UCSD-AML1 (cell line): ENCODE results near the gene QSOX2.

Experiments
- DNase-seq: peaks from one replicate; lab custom pipeline; 2025; ENCODE audit not compliant: unreplicated experiment; lab: John Stamatoyannopoulos, UW

The QSOX2 gene

GRCh38 chr9:136265561-136266355, 20.1 kb upstream of the QSOX2 start:
- no peak for DNase-seq

GRCh38 chr9:136264441-136265405, 19.1 kb upstream of the QSOX2 start:
- DNase-seq: no peak

- DNase-seq: no peak
Observed at GRCh38 chr9:136264031-136264430, 18.4 kb upstream of the QSOX2 start.

- DNase-seq: no peak
Observed at GRCh38 chr9:136262671-136263178, 17.1 kb upstream of the QSOX2 start.

GRCh38 chr9:136261686-136262430, 16.2 kb upstream of the QSOX2 start:
- no peak for DNase-seq

- DNase-seq: no peak
Observed at GRCh38 chr9:136260936-136261472, 15.4 kb upstream of the QSOX2 start.

- DNase-seq: no peak
Observed at GRCh38 chr9:136260521-136260920, 14.9 kb upstream of the QSOX2 start.

GRCh38 chr9:136259836-136260235, 14.2 kb upstream of the QSOX2 start:
- no peak for DNase-seq

GRCh38 chr9:136259517-136259813, 13.9 kb upstream of the QSOX2 start:
- DNase-seq: peak; percentile 50

- DNase-seq: no peak
Observed at GRCh38 chr9:136258786-136259516, 13.3 kb upstream of the QSOX2 start.

GRCh38 chr9:136258299-136258625, 12.7 kb upstream of the QSOX2 start:
- DNase-seq: no peak

GRCh38 chr9:136257381-136258298, 12.0 kb upstream of the QSOX2 start:
- no peak for DNase-seq

- no peak for DNase-seq
Observed at GRCh38 chr9:136255896-136256890, 10.6 kb upstream of the QSOX2 start.

- DNase-seq: no peak
Observed at GRCh38 chr9:136255166-136255538, 9.5 kb upstream of the QSOX2 start.

- DNase-seq: no peak
Observed at GRCh38 chr9:136254381-136255165, 9.0 kb upstream of the QSOX2 start.

- no peak for DNase-seq
Observed at GRCh38 chr9:136253246-136254130, 7.9 kb upstream of the QSOX2 start.
